ENCODE results near the gene HOTAIR. TPM values are rescaled to one million over a fixed set of nuclear protein-coding genes. Genes with fewer than 3 reads are reported as not detected.

HOTAIR gene
- polyA plus RNA-seq, 3 donors: not detected

DNA sequence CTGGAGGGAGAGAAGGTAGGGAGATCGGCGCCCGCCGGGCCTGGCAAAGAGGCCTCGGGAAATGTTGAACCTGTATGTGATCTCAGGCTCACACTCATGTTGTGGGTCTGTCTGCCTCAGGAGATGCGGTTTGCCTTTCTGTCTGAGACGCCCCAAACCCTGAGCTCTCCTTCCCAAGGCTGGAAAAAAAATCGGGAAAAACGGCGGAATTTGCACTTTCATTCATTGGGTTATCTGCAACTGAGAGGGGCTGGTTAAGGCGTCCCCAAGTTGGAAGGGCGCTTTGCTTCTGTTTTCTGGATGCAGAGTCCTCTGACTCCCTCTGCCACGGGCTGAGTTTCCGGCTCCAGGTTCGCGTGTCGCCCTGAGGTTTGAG, 20.2 kb upstream of the HOTAIR start:
- Histone ChIP-seq H3K27me3 (ENCODE audit: control insufficient read depth in 2 of 2, insufficient read depth in 2 of 2, low read length in 2 of 2) (peaks cover 92 to 100% of the 10 kb centered on the region in 2 donors), H3K4me3 (replicated peaks in 1 of 3; ENCODE audit: low read depth in 2 of 3, low read length in 3 of 3) (peak overlapping the region in 1 of 3 experiments; percentile 78), H3K36me3 (replicated peaks in 1 of 2; ENCODE audit: control insufficient read depth in 1 of 2, insufficient read depth in 2 of 2, low read length in 2 of 2) (no peaks in the 10 kb centered on the region), H4K20me1 (ENCODE audit: insufficient read depth, low read length) (no peaks in the 10 kb centered on the region), H3K9ac (ENCODE audit: insufficient read depth, low read length, poor library complexity, severe bottlenecking) (no peak overlapping the region), H3K79me2 (ENCODE audit: insufficient read depth, low read length) (no peaks in the 10 kb centered on the region), H3K27ac (ENCODE audit: low read depth in 1 of 2, low read length in 2 of 2) (no peak overlapping the region), H3K9me3 (replicated peaks in 1 of 2; ENCODE audit: control insufficient read depth in 1 of 2, insufficient read depth in 1 of 2, low read length in 2 of 2) (peaks cover 4 to 65% of the 10 kb centered on the region in 2 donors), H3K4me2 (replicated peaks; ENCODE audit: extremely low read depth, low read length, poor library complexity, severe bottlenecking) (peak overlapping the region; percentile 83), H2AFZ (ENCODE audit: insufficient read depth, low read depth, low read length, poor library complexity, severe bottlenecking) (no peak overlapping the region), H3K4me1 (ENCODE audit: control insufficient read depth in 1 of 2, insufficient read depth in 2 of 2, low read length in 2 of 2) (peaks cover 15 to 25% of the 10 kb centered on the region in 2 donors)
- Mint-ChIP-seq H3K4me3 (peak overlapping the region; percentile 83 to 95), H3K36me3 (peaks cover 3 to 23% of the 10 kb centered on the region in 2 donors), H3K27me3 (ENCODE audit: low read depth in 3 of 3) (peaks cover 99 to 100% (median 100%) of the 10 kb centered on the region in 3 donors), H3K9me3 (peaks cover 2 to 68% (median 39%) of the 10 kb centered on the region in 7 donors), H3K27ac (no peak overlapping the region), H3K4me1 (peaks cover 28% of the 10 kb centered on the region)
- 2% methylated on average over 17 of the region's 17 CpGs for WGBS (ENCODE audit: insufficient coverage)
- intact Hi-C loops (cut with micrococcal nuclease): loop anchor here in 1 of 2 donors (5.0 kb wide), 1 partner anchor 43 kb away; the partner anchor contains the start of gene HOXC12
- no peak for DNase-seq
- TF ChIP-seq, protein P1, sequence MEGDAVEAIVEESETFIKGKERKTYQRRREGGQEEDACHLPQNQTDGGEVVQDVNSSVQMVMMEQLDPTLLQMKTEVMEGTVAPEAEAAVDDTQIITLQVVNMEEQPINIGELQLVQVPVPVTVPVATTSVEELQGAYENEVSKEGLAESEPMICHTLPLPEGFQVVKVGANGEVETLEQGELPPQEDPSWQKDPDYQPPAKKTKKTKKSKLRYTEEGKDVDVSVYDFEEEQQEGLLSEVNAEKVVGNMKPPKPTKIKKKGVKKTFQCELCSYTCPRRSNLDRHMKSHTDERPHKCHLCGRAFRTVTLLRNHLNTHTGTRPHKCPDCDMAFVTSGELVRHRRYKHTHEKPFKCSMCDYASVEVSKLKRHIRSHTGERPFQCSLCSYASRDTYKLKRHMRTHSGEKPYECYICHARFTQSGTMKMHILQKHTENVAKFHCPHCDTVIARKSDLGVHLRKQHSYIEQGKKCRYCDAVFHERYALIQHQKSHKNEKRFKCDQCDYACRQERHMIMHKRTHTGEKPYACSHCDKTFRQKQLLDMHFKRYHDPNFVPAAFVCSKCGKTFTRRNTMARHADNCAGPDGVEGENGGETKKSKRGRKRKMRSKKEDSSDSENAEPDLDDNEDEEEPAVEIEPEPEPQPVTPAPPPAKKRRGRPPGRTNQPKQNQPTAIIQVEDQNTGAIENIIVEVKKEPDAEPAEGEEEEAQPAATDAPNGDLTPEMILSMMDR (IDR thresholded peaks at IDR 0.05): no peak

DNA sequence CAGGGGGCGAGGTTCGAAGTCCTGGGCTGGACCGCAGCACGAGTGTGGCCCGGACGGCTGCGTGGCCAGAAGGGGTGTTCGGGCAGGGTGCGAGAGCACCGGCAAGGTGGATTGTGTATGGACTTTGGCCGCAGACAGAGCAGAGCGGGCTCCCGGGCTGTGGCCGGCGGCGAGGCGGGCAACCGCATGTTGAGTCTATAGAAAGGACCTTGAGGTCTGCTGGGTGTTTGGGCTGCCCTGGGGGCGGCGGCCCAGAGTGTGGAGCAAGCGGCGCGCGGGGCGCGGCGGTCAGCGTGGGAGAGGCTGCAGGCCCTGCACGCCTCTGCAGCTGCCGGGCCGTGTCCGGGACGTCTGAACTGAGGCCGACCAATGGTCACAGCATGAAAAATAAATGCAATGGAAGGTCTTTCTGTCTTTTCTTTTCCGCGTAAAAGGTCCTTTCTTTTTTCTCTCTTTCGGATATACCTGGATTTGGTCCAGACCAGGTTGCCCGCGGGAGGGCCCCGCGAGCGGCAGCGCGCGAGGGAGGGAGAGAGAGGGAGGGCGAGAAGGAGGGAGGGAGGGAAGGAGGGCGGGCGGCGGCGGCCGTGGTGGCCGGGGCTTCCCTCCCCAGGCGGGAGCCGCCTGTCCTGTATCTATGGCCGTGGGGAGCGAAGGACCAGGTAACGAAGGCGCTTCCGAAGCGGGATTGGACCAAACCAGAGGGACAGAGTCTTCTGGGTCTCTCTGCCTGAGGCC, 19.7 kb upstream of the HOTAIR start:
- TF ChIP-seq, protein P1 (IDR thresholded peaks at IDR 0.05): no peak
- H3K27me3 ChIP-seq (ENCODE audit: control insufficient read depth in 2 of 2, insufficient read depth in 2 of 2, low read length in 2 of 2): peaks cover 91 to 100% of the 10 kb centered on the region in 2 donors
- peak overlapping the region; percentile 83 for H3K4me2 ChIP-seq (replicated peaks; ENCODE audit: extremely low read depth, low read length, poor library complexity, severe bottlenecking)
- H3K4me3 ChIP-seq (replicated peaks in 1 of 3; ENCODE audit: low read depth in 2 of 3, low read length in 3 of 3): no peak overlapping the region
- H3K9me3 Mint-ChIP-seq: peaks cover 2 to 65% (median 35%) of the 10 kb centered on the region in 7 donors
- H3K27me3 Mint-ChIP-seq (ENCODE audit: low read depth in 3 of 3): peaks cover 99 to 100% (median 100%) of the 10 kb centered on the region in 3 donors
- intact Hi-C loops (cut with micrococcal nuclease): loop anchor here in 1 of 2 donors (5.0 kb wide), 1 partner anchor 42 kb away; the partner anchor contains the start of gene HOXC12
- no peak overlapping the region for H3K27ac ChIP-seq (ENCODE audit: low read depth in 1 of 2, low read length in 2 of 2)
- H3K36me3 ChIP-seq (replicated peaks in 1 of 2; ENCODE audit: control insufficient read depth in 1 of 2, insufficient read depth in 2 of 2, low read length in 2 of 2): no peaks in the 10 kb centered on the region
- peaks cover 32% of the 10 kb centered on the region for H3K4me1 Mint-ChIP-seq
- H3K36me3 Mint-ChIP-seq: peaks cover 3 to 25% of the 10 kb centered on the region in 2 donors
- no peak overlapping the region for H3K9ac ChIP-seq (ENCODE audit: insufficient read depth, low read length, poor library complexity, severe bottlenecking)
- no peaks in the 10 kb centered on the region for H3K79me2 ChIP-seq (ENCODE audit: insufficient read depth, low read length)
- peaks cover 3 to 61% of the 10 kb centered on the region in 2 donors for H3K9me3 ChIP-seq (replicated peaks in 1 of 2; ENCODE audit: control insufficient read depth in 1 of 2, insufficient read depth in 1 of 2, low read length in 2 of 2)
- peaks cover 12 to 20% of the 10 kb centered on the region in 2 donors for H3K4me1 ChIP-seq (ENCODE audit: control insufficient read depth in 1 of 2, insufficient read depth in 2 of 2, low read length in 2 of 2)
- H4K20me1 ChIP-seq (ENCODE audit: insufficient read depth, low read length): no peaks in the 10 kb centered on the region
- H2AFZ ChIP-seq (ENCODE audit: insufficient read depth, low read depth, low read length, poor library complexity, severe bottlenecking): no peak overlapping the region
- WGBS (ENCODE audit: insufficient coverage): 6% methylated on average over 44 of the region's 60 CpGs
- H3K27ac Mint-ChIP-seq: no peak overlapping the region
- DNase-seq: no peak
- peak overlapping the region in 1 of 2 donors; percentile 95 for H3K4me3 Mint-ChIP-seq
